ENCODE data around the gene C11orf58.
A peak's percentile ranks its signal among the peaks of the same experiment; 100 is the strongest.

Gene C11orf58

GRCh38 chr11:16801288-16801980 is 63.0 kb downstream of the C11orf58 start:
- no peak for DNase-seq

- no peak for DNase-seq
Measured at GRCh38 chr11:16804104-16804947, 65.9 kb downstream of the C11orf58 start.

GRCh38 chr11:16805938-16806337 is 67.5 kb downstream of the C11orf58 start:
- DNase-seq: no peak

GRCh38 chr11:16806791-16807190 is 68.3 kb downstream of the C11orf58 start:
- peak in 22 of 56 donors; percentile 11 to 67 (median 28) for DNase-seq

GRCh38 chr11:16807306-16807705 is 68.9 kb downstream of the C11orf58 start:
- peak in 2 of 56 donors; percentile 8 to 41 for DNase-seq

All from amygdala (tissue), 56 donors.